GM12878 (cell line): Measurements from ENCODE around the gene NACAD. TPM values are rescaled to one million over a fixed set of nuclear protein-coding genes. Genes with fewer than 3 reads are reported as not detected.

Source experiments
- ATAC-seq: fragments of 200-7000 bp; cut with Tn5 transposase; 3 replicates; pipeline ENCODE4 v1.9.1; 2020; ENCODE audit warnings: mild to moderate bottlenecking, moderate library complexity
- BruUV-seq: library from RNA; stranded (reverse); fragments of 400-500 nt; replicated peaks from 2 replicates; lab custom pipeline; 2021; lab: Mats Ljungman, UMichigan
- CTCF ChIA-PET: fragments of 300-600 bp; sonication (Branson Sonifier 250); formaldehyde crosslinking; extraction: SDS; loops from one replicate; lab custom pipeline; 2021; ENCODE audit warnings: inconsistent platforms; lab: Yijun Ruan, JAX
- POLR2A ChIA-PET: fragments of 350-600 bp; formaldehyde crosslinking; extraction: SDS; loops from one replicate; lab custom pipeline; 2021; ENCODE audit warnings: inconsistent platforms; lab: Charles Lee
- RAD21 ChIA-PET: fragments of 300-600 bp; sonication (Branson Sonifier 250); formaldehyde crosslinking; loops from one replicate; lab custom pipeline; 2023; ENCODE audit warnings: antibody characterized with exemption; ENCODE audit not compliant: unreplicated experiment; lab: Charles Lee
- SMC1A ChIA-PET: fragments of 300-600 bp; sonication (Branson Sonifier 250); formaldehyde crosslinking; loops from one replicate; lab custom pipeline; 2023; ENCODE audit not compliant: unreplicated experiment, uncharacterized antibody; lab: Charles Lee
- DNase-seq: peaks from one replicate; pipeline ENCODE4 v3.0.0-alpha.2; 2011; ENCODE audit warnings: low read depth, low spot score
- FAIRE-seq: peaks from 3 replicates; lab custom pipeline; 2011; peaks lifted over from hg19 to GRCh38; lab: Jason Lieb, UNC
- H2AFZ ChIP-seq: 2 replicates; pipeline ENCODE4 v1.6.0; 2011; ENCODE audit warnings: low read depth, low read length, control low read depth; ENCODE audit not compliant: control insufficient read depth
- H3K27ac ChIP-seq: 2 replicates; pipeline ENCODE4 v1.5.1; 2011; ENCODE audit warnings: control low read depth; ENCODE audit not compliant: control insufficient read depth, insufficient read depth
- H3K27me3 ChIP-seq, 2 experiments: replicated peaks in 1 of 2; 2 replicates each; pipeline versions ENCODE4 v1.6.0 to v1.6.1; 2011; ENCODE audit warnings: low read length in 1 of 2; ENCODE audit not compliant: control insufficient read depth in 2 of 2, insufficient read depth in 2 of 2
- H3K36me3 ChIP-seq, 2 experiments: 2 replicates each; pipeline ENCODE4 v1.5.1; 2011; ENCODE audit warnings: low read length in 1 of 2; ENCODE audit not compliant: control insufficient read depth in 2 of 2, insufficient read depth in 2 of 2
- H3K4me1 ChIP-seq: 2 replicates; pipeline ENCODE4 v1.6.1; 2011; ENCODE audit warnings: mild to moderate bottlenecking, low read length, moderate library complexity, mixed read lengths; ENCODE audit not compliant: control insufficient read depth, insufficient read depth
- H3K4me2 ChIP-seq: 2 replicates; pipeline ENCODE4 v1.6.0; 2011; ENCODE audit warnings: control low read depth; ENCODE audit not compliant: control insufficient read depth, insufficient read depth
- H3K4me3 ChIP-seq: fragments of 200-600 bp; sonication (generic); 2 replicates; pipeline ENCODE4 v1.5.1; 2016
- H3K79me2 ChIP-seq: 2 replicates; pipeline ENCODE4 v1.6.0; 2011; ENCODE audit warnings: low read length; ENCODE audit not compliant: control insufficient read depth, insufficient read depth
- H3K9ac ChIP-seq: 2 replicates; pipeline ENCODE4 v1.8.0; 2011; ENCODE audit warnings: low read length, control low read depth, mixed read lengths; ENCODE audit not compliant: control insufficient read depth, insufficient read depth
- H3K9me3 ChIP-seq: replicated peaks from 3 replicates; pipeline ENCODE4 v1.5.1; 2011; ENCODE audit warnings: mild to moderate bottlenecking, low read length; ENCODE audit not compliant: control insufficient read depth, insufficient read depth
- H4K20me1 ChIP-seq: 2 replicates; pipeline ENCODE4 v1.6.0; 2011; ENCODE audit not compliant: control insufficient read depth, insufficient read depth
- HCFC1 ChIP-seq: fragments of 150-350 bp; IDR thresholded peaks from 2 replicates; pipeline ENCODE4 v1.6.1; 2014; ENCODE audit warnings: low read length
- IKZF1 ChIP-seq: fragments of 450-650 bp; conservative IDR thresholded peaks from 2 replicates; pipeline ENCODE4 v1.6.1; 2017; ENCODE audit warnings: antibody characterized with exemption, mild to moderate bottlenecking
- MTA2 ChIP-seq: fragments of 450-650 bp; IDR thresholded peaks from 2 replicates; pipeline ENCODE4 v1.6.1; 2016; ENCODE audit warnings: low read depth, mild to moderate bottlenecking, moderate library complexity
- MYC ChIP-seq: IDR thresholded peaks from 2 replicates; pipeline ENCODE4 v1.6.1; 2011; ENCODE audit warnings: mild to moderate bottlenecking, low read length, moderate library complexity, inconsistent platforms; ENCODE audit not compliant: insufficient read depth, insufficient replicate concordance, insufficient read length, severe bottlenecking
- SIN3A ChIP-seq: IDR thresholded peaks from 2 replicates; pipeline ENCODE4 v1.6.1; 2012; ENCODE audit warnings: low read depth, low read length, improper control_type of control experiment
- SPI1 ChIP-seq: IDR thresholded peaks from 2 replicates; pipeline ENCODE4 v1.6.1; 2011; ENCODE audit warnings: low read depth, mild to moderate bottlenecking, low read length, moderate library complexity, borderline replicate concordance; ENCODE audit not compliant: insufficient read depth
- SREBF2 ChIP-seq: IDR thresholded peaks from 2 replicates; pipeline ENCODE4 v1.6.1; 2012; ENCODE audit warnings: mild to moderate bottlenecking, low read length
- WRNIP1 ChIP-seq: IDR thresholded peaks from 2 replicates; pipeline ENCODE4 v1.6.1; 2011; ENCODE audit warnings: low read depth, low read length, improper control_type of control experiment, borderline replicate concordance
- ZBED1 ChIP-seq: IDR thresholded peaks from 2 replicates; pipeline ENCODE4 v1.6.1; 2016; ENCODE audit warnings: borderline replicate concordance
- ZZZ3 ChIP-seq: IDR thresholded peaks from 2 replicates; pipeline ENCODE4 v1.6.1; 2011; ENCODE audit warnings: low read depth; ENCODE audit not compliant: control insufficient read depth, insufficient read length
- WGBS: methylation state at CpG from one replicate; pipeline ENCODE4 v1.1.6; 2016; ENCODE audit warnings: low lambda C conversion rate; ENCODE audit not compliant: insufficient replicate concordance, insufficient coverage; ENCODE audit errors: missing lambda C conversion rate; 5-methylcytosine and 5-hydroxymethylcytosine counted together
- in situ Hi-C: fragments of 300-500 bp; cut with MboI; formaldehyde crosslinking; loops from 9 replicates; pipeline ENCODE4 v1.14.3; 2018; ENCODE audit warnings: mixed read lengths
- intact Hi-C: fragments of 100-400 bp; cut with micrococcal nuclease; formaldehyde crosslinking; loops from one replicate; pipeline ENCODE4 v1.14.2; 2022; ENCODE audit not compliant: unreplicated experiment
- polyA plus RNA-seq, 11 experiments: library from polyadenylated mRNA; depleted of rRNA in 4 of 11; unstranded in 6 of 11; stranded (reverse) in 5 of 11; fragments of >200 nt; fragmentation: Nextera tagmentation in 4 of 11; fragmentation: Illumina TruSeq in 1 of 11; extraction: Ambion mirVana in 4 of 11; extraction: Trizol in 1 of 11; gene quantifications; 1 replicate in 1 of 11; 2 replicates in 10 of 11; pipeline versions ENCODE4 v1.2.1 to v1.2.3, GENCODE V29; 2011 to 2016; ENCODE audit warnings: inconsistent platforms in 2 of 11, missing spikeins in 2 of 11, low read depth in 1 of 11
- total RNA-seq, 4 experiments: library from RNA; depleted of rRNA in 3 of 4; stranded (reverse); fragments of >200 nt in 3 of 4; fragmentation: Illumina TruSeq in 1 of 4; extraction: Trizol in 1 of 4; gene quantifications; 2 replicates each; pipeline versions ENCODE4 v1.2.1 to v1.2.3, GENCODE V29; 2013 to 2021
- TF ChIP-seq, protein P1 (sequence below): IDR thresholded peaks from 2 replicates; pipeline ENCODE4 v1.6.1; 2011; ENCODE audit warnings: low read depth, mild to moderate bottlenecking, low read length, moderate library complexity, borderline replicate concordance; ENCODE audit errors: extremely low read depth
- TF ChIP-seq, protein P2 (sequence below): fragments of 450-650 bp; IDR thresholded peaks from 2 replicates; pipeline ENCODE4 v1.6.1; 2017; ENCODE audit warnings: mild to moderate bottlenecking
- TF ChIP-seq, protein P3 (sequence below): IDR thresholded peaks from 2 replicates; pipeline ENCODE4 v1.6.1; 2012; ENCODE audit warnings: low read depth, low read length, improper control_type of control experiment
- TF ChIP-seq, protein P4 (sequence below): fragments of 450-650 bp; IDR thresholded peaks from 2 replicates; pipeline ENCODE4 v1.6.1; 2018; ENCODE audit warnings: mild to moderate bottlenecking, low read depth, moderate library complexity; ENCODE audit not compliant: partially characterized antibody
- TF ChIP-seq, protein P5 (sequence below): fragments of 450-650 bp; IDR thresholded peaks from 2 replicates; pipeline ENCODE4 v1.6.1; 2016; ENCODE audit warnings: mild to moderate bottlenecking

NACAD gene
- total and polyA plus RNA-seq, 10 of the 15 experiments (the other 5 are each of a cell fraction or from before 2014, with no cell fraction given), result not detected

DNA sequence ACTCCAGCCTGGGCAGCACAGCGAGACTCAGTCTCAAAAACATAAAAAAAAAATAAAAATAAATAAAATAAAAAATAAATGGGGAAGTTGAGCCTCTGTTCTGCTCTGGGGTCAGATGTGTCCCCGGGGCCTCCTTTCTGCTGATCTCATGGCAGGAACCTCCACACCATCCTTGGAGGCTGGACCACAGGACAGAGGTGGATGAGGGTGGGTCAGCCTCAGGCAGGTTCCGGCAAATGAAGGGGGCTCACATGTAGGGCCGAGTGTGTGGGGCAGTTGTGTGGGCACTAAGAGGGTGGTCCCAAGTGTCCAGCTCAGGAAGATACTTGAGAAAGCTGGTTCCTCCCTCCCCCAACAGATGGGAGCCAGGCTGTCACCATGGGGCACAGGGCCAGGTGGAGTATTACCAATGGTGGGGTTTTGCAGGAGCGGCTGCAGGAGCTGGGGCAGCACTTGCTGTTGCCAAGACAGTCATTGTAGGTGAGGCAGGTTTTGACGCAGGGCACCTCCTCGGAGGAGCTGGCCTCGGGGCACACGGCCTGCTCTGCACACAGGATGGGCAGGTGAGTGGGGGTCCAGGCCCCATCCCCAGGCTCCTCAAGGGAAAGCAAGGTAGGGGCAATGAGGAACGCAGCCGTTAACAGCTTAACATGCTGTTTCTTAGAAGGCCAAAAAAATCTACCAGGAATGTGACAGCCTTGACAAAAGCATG, 36.6 kb upstream of the NACAD start:
- BruUV-seq, result no TSS peak
- H3K9ac ChIP-seq, result no peak overlapping the region
- no peaks in the 10 kb centered on the region for H4K20me1 ChIP-seq
- peaks cover 5% of the 10 kb centered on the region for H3K4me1 ChIP-seq
- ChIA-PET CTCF (interaction anchor here (2.3 kb wide), 1 partner anchor 152 kb away, joined by 9 read pairs; no protein-coding TSS in a partner anchor), RAD21 (interaction anchor here (1.3 kb wide), 1 partner anchor 11 kb away, joined by 4 read pairs; no protein-coding TSS in a partner anchor), POLR2A (interaction anchor here (0.5 kb wide), 1 partner anchor 13 kb away, joined by 3 read pairs; no protein-coding TSS in a partner anchor), SMC1A (no interaction called here)
- H3K4me2 ChIP-seq, result no peak overlapping the region
- DNase-seq (no peak), FAIRE-seq (no peak), ATAC-seq (no peak)
- no peaks in the 10 kb centered on the region for H3K36me3 ChIP-seq
- intact Hi-C loops (no loop called here), in situ Hi-C loops (no loop called here)
- no peaks in the 10 kb centered on the region for H3K27me3 ChIP-seq
- WGBS, result 73% methylated on average over 11 of the region's 11 CpGs
- H3K9me3 ChIP-seq, result no peaks in the 10 kb centered on the region
- no peak overlapping the region for H3K27ac ChIP-seq
- H3K4me3 ChIP-seq, result no peak overlapping the region
- H3K79me2 ChIP-seq, result no peaks in the 10 kb centered on the region
- no peak overlapping the region for H2AFZ ChIP-seq
- TF ChIP-seq ZBED1, result no peak
- TF ChIP-seq, protein P1, sequence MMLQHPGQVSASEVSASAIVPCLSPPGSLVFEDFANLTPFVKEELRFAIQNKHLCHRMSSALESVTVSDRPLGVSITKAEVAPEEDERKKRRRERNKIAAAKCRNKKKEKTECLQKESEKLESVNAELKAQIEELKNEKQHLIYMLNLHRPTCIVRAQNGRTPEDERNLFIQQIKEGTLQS, result no peak
- TF ChIP-seq MTA2, result no peak
- no peak for TF ChIP-seq MYC
- TF ChIP-seq, protein P2, sequence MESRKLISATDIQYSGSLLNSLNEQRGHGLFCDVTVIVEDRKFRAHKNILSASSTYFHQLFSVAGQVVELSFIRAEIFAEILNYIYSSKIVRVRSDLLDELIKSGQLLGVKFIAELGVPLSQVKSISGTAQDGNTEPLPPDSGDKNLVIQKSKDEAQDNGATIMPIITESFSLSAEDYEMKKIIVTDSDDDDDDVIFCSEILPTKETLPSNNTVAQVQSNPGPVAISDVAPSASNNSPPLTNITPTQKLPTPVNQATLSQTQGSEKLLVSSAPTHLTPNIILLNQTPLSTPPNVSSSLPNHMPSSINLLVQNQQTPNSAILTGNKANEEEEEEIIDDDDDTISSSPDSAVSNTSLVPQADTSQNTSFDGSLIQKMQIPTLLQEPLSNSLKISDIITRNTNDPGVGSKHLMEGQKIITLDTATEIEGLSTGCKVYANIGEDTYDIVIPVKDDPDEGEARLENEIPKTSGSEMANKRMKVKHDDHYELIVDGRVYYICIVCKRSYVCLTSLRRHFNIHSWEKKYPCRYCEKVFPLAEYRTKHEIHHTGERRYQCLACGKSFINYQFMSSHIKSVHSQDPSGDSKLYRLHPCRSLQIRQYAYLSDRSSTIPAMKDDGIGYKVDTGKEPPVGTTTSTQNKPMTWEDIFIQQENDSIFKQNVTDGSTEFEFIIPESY, result no peak
- TF ChIP-seq, protein P3, sequence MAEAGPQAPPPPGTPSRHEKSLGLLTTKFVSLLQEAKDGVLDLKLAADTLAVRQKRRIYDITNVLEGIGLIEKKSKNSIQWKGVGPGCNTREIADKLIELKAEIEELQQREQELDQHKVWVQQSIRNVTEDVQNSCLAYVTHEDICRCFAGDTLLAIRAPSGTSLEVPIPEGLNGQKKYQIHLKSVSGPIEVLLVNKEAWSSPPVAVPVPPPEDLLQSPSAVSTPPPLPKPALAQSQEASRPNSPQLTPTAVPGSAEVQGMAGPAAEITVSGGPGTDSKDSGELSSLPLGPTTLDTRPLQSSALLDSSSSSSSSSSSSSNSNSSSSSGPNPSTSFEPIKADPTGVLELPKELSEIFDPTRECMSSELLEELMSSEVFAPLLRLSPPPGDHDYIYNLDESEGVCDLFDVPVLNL, result no peak
- TF ChIP-seq, protein P4, sequence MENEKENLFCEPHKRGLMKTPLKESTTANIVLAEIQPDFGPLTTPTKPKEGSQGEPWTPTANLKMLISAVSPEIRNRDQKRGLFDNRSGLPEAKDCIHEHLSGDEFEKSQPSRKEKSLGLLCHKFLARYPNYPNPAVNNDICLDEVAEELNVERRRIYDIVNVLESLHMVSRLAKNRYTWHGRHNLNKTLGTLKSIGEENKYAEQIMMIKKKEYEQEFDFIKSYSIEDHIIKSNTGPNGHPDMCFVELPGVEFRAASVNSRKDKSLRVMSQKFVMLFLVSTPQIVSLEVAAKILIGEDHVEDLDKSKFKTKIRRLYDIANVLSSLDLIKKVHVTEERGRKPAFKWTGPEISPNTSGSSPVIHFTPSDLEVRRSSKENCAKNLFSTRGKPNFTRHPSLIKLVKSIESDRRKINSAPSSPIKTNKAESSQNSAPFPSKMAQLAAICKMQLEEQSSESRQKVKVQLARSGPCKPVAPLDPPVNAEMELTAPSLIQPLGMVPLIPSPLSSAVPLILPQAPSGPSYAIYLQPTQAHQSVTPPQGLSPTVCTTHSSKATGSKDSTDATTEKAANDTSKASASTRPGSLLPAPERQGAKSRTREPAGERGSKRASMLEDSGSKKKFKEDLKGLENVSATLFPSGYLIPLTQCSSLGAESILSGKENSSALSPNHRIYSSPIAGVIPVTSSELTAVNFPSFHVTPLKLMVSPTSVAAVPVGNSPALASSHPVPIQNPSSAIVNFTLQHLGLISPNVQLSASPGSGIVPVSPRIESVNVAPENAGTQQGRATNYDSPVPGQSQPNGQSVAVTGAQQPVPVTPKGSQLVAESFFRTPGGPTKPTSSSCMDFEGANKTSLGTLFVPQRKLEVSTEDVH, result no peak
- TF ChIP-seq SPI1, result no peak
- TF ChIP-seq IKZF1, result no peak
- TF ChIP-seq, protein P5, sequence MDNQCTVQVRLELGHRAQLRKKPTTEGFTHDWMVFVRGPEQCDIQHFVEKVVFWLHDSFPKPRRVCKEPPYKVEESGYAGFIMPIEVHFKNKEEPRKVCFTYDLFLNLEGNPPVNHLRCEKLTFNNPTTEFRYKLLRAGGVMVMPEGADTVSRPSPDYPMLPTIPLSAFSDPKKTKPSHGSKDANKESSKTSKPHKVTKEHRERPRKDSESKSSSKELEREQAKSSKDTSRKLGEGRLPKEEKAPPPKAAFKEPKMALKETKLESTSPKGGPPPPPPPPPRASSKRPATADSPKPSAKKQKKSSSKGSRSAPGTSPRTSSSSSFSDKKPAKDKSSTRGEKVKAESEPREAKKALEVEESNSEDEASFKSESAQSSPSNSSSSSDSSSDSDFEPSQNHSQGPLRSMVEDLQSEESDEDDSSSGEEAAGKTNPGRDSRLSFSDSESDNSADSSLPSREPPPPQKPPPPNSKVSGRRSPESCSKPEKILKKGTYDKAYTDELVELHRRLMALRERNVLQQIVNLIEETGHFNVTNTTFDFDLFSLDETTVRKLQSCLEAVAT, result no peak
- no peak for TF ChIP-seq ZZZ3
- no peak for TF ChIP-seq HCFC1
- TF ChIP-seq WRNIP1, result no peak
- no peak for TF ChIP-seq SIN3A
- TF ChIP-seq SREBF2, result no peak
